NCI-H2227 treated with DMSO at 0.1 percent for 48 hours (cell line): Measurements from ENCODE around the gene IL1A.

ENCODE experiments used
- DNase-seq: peaks from one replicate; lab custom pipeline; 2025; lab: John Stamatoyannopoulos, UW

Gene IL1A

DNA sequence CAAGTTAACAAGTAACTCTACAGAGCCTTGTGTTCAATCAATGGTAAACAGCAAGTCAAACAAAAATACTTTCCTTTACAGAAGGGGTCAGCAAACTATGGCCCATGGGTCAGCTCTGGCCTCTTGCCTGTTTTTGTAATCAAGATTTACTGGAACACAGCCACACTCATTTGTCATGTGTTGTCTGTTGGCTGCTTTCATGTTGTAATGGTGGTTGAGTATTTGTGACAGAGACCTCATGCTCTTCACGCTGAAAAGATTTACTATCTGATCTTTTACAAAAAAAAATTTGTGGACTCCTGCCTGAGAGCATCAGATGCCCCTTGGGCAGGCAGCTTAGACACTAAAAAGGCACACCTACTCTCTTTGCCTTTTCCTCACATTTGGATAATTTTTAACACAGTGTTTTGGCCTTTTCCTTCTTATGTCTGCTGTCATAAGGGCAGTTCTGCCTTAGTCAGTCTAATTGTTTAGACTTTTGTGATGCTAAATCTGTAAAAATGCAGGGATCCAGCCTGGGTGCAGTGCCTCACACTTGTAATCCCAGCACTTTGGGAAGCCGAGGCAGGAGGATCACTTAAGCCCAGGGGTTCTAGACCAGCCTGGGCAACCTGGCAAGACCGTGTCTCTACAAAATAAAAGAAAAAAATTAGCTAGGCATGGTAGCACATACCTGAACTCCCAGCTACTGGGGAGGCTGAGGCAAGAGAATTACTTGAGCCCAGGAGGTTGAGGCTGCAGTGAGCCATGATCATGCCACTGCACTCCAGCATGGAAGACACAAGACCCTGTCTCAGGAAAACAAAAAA, 34.0 kb upstream of the IL1A start:
- no peak for DNase-seq

DNA sequence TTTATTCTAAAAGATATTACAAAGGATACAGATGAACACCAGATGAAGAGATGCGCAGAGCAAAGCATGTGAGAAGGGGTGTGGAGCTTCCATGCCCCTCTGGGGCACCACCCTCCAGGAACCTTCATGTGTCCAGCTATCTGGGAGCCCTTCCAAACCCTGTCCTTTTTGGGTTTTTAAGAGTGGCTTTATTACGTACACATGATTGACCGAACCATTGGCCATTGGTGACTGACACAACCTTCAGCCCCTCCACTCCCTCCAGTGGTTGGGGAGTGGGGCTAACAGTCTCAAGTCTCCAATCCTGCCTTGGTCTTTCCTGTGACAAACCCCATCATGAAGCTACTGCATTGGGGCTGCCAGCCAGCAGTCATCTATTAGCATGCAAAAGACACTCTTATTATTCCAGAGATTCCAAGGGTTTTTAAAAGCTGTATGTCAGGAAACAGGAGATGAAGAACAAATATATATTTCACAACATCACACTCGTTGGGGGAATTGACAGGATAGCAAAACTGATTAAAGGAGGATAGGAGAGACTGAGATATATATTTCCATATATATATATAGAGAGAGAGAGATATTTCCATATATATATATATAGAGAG, 32.9 kb upstream of the IL1A start:
- no peak for DNase-seq

- DNase-seq: no peak
These were observed 30.0 kb upstream of the IL1A start for GRCh38 chr2:112814278-112814677.

GRCh38 chr2:112813280-112813966, 29.1 kb upstream of the IL1A start:
- no peak for DNase-seq

GRCh38 chr2:112812318-112813267, 28.3 kb upstream of the IL1A start:
- DNase-seq: no peak

DNA sequence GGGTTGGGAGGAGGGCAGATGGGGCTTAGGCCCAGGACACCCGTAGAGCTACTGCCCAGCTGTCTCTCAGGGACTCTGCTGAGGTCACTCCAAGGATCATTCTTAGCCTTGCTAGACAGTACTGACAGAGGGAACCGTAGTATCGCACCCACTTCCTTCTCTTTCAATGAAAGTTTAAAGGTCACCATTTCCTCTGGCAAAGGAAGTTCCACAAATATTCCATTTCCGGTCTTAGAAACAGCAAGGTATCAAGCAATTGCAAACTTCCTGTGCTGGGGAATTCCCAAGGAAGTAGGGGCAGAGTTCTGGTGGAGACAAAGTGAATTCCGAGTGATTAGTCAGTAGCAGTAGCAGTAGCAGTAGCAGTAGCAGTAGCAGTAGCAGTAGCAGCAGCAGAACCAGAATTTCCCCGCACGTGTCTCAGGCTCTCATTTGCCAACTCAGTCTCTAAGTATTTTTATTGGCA, 27.6 kb upstream of the IL1A start:
- DNase-seq: no peak

DNA sequence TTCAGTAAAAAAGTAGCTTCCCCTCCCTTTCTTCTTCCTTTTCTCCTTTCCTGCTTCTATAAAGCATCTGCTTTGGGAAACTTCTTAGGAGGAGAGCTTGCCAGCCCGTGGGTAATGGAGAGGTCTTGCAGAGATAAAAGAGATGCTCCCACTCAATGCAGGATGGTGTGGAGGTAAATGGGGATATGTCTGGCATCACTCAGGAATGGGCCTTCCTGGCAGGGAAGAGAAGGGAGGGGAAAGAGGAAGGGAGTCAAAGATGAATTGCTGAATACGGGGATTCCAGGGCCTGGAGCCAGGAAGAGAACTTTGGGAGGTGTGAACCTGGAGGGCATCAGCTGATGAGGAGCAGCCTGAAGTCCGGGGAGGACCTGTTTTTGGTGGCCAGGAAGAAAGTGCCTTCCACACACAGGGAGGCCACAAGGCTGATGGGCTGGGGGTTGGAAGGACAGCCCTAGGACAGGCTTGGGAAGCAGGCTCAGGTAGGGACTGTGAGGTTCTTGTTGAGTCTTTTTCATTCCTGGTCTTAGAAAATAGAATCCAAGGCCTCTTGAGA, 27.1 kb upstream of the IL1A start:
- no peak for DNase-seq

DNA sequence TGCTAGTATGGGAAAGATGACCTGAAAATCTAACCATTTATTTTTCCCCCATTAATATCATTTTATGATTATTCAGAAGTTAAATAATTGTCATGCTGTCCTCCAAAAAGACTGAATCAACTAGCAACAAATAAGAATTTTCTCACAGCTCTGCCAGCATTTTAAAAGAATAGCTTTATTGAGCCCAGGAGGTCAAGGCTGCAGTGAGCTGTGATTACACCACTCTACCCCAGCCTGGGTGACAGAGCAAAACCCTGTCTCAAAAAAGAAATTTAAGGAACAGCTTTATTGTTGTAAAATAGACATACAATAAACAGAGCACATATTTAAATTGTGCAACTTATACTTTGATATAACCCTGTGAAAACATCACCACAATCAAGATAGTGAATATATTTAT, 24.8 kb upstream of the IL1A start:
- DNase-seq: no peak

DNA sequence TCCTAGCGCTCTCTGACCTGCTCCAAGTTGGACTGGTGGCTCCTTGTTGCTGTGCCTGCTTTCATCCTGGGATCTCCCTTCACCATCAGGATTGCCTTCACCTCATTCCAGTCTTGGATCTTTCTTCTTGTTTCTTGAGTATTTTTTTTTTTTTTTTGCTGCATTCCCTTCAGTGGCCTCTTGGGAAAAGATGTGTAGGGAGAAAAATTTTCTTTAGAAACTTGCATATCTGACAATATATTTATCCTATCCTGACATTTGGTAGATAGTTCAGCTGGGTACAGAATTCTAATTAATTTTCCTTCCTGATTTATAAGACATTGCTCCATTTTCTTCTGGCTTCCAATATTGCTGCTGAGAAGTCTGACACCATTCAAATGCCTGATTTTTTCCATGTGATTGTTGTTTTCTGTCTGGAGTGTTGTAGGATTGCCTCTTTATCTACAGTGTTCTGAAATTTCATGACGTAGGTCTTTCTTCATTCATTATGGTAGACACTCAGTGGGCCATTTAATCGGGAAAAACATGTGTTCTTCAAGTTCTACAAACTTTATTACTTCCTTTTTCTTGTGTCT, 23.0 kb upstream of the IL1A start:
- no peak for DNase-seq

DNA sequence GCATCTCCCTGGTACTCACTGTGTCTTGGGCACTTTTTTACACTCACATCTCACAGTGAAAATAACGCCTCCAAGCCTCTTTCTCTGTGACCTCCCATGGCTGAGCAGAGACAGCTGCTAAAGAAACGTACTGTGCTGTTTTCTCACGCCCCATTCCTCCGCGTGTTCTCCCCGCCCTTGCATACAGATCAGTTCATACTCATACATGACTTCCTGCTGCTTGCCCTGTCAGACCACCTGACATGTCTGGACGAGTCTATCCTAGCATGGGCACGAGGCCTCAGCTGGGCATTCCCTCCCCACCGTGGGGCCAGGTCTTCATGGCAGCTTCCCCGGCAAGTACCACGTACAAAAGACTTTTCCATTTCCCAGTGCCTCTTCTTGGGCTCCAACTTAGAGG, 21.2 kb upstream of the IL1A start:
- no peak for DNase-seq

GRCh38 chr2:112803691-112804521, 19.6 kb upstream of the IL1A start:
- DNase-seq: no peak

- no peak for DNase-seq
These were observed 16.7 kb upstream of the IL1A start for GRCh38 chr2:112800881-112801583.

DNA sequence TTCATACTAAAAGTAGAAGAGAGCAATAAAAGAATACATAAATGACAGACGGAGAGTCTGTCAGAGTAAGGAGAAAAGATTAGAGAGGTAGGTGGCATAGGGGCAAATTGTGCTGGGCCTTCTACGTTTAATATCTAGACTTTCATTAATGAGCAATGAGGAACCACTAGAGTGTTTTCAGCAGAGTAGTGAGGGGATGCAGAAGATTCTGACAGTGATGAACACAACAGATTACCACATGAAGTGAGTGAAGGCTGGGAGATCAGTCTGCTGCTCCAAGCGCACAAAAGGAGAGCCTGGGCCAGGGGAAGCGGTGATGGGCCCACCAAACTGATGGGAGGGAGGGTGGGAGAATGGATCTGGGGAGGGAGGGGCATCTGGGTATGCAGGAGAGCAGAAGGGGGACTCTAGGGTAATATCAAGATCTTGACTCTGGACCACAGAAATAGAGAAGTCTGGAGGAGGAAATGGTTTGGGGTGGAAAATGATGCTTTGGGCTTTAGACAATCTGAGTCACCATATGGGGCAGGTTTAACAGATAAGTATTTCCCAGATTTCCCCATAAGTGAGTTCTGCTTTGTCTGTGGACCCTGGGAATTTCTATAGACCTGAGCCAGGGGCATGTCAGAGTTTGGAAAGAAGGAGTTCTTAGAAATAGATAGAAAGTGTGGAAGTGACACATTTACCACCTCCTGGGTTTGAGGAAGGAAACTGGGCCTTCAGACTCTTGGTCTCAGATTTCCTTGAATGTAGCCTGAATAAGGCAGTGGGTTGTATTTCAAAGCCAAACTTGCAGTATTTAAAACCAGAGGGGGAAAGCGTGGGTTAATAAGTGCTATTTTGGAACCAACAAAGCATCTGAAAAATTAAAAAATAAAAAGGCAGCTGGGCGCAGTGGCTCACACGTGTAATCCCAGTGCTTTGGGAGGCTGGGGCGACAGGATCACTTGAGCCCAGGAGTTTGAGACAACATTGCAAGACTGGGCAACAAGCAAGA, 15.0 kb upstream of the IL1A start:
- no peak for DNase-seq

GRCh38 chr2:112796486-112796885, 12.2 kb upstream of the IL1A start:
- no peak for DNase-seq

DNA sequence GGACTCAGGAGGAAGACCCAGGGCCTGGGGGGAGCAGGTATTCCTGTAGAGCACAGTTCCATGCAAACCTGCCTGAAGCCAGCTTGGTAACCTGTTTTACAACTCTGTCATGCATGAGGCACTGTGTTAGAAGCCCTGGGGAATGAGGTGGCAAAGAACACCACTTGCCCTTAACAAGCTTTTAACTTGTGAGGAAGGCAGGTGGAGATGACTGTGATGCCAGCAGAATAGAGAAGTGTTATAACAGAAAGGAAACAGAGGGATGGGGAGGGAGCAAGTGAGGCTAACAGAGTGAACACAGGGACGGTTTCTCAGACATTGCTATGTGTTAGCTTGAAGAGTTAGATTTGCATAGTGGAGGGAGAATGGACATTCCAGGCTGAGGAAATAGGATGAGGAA, 11.5 kb upstream of the IL1A start:
- no peak for DNase-seq

- no peak for DNase-seq
These were observed 10.5 kb upstream of the IL1A start for GRCh38 chr2:112794841-112795240.

DNA sequence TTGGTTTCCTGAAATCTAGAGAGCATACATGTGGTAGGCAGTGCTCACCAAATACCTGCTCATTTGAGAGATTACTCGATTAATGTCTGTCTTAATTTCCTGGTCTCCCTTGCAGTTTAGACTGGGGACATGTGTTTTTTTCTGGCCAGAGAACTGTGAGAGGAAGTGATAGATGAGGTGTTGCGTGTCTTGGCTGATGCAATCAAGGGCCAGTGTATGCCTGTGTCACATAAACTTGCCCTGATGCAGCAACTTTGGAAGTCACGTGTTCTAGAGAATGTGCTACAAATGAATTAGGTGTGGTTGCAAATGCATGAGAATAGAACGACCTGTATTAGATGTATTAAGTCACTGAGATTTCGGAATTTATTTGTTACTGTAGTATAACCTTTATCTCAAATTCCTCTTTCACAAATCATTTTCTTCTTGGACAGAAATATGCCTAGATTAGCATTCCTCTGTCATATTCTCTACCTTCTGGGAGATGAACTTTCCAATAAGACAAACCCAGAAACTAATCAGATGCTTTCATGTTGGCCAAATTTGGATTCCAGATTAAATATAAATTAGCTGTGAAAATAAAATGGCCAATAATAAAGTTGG, 9.9 kb upstream of the IL1A start:
- no peak for DNase-seq

DNA sequence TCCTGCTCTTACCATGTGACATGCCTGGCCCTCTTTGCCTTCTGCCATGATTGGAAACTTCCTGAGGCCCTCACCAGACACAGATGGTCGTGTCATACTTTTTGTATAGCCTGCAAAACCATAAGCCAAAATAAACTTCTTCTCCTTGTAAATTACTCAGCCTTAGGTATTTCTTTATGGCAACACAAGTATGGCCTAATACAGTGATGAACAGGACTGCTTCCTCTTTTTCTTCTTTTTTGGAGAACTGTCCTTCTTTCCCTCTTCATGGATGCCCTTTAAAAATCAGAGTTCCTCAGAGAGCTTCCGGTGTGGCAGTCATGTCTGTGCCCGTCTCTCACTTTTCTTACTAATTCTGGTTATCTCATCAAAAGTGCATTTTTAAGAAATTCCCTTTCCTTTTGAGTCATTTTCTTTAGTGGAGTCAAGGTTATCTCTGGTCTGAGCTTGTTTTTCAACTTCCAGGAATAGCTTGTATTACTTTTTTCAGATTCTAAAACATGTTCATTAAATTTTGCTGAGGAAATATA, 9.2 kb upstream of the IL1A start:
- DNase-seq: no peak
